Measurements from ENCODE around the gene TMED1.
A peak's percentile ranks its signal among the peaks of the same experiment; 100 is the strongest.

Gene TMED1

DNA sequence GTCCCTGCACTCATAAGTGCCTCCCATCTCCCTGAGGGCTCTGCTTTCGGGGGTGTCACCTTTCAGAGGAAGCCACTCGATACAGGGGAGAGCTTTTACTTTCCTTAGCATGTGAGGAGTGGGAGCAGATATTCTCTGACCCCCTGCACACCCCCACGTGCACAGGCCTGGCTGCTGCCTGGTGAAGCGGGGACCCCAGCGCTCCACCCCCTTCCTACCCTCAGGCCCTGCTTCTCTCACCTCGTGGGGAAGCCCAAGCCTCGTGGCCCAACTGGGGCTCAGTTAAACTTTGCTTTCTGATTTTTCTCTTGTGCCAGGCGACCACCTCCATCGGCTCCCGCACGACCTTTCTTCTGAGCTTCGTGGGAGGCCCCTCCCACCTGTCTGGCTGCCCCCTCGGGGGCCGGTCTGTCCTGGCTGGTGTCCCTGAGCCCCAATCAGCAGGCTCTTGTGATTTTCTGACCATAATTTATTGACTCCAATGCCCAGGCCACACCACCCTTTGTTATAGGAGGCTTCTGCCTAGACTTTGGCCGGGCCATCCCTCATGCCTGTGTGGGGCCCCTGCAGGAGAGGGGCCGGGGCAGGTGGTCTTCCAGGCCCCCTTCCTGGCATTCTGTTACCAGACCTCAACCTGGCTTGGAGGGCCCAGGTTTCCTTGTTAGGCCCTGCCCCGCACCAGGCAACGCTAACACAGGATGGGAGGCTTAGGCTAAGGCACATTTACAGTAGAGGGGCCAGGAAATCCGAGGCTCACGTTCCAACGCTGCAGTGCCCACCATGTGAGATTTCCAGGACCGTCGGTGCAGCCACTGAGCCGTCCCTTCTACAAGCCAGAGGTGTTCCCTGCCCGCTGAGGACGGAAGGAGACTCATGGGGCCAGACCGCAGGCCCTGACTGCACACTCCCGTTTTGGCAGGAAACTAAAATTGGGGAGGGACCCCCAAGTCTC is 3.7 kb downstream of the TMED1 start:
- DNase-seq (ENCODE audit: low spot score), result no peak

DNA sequence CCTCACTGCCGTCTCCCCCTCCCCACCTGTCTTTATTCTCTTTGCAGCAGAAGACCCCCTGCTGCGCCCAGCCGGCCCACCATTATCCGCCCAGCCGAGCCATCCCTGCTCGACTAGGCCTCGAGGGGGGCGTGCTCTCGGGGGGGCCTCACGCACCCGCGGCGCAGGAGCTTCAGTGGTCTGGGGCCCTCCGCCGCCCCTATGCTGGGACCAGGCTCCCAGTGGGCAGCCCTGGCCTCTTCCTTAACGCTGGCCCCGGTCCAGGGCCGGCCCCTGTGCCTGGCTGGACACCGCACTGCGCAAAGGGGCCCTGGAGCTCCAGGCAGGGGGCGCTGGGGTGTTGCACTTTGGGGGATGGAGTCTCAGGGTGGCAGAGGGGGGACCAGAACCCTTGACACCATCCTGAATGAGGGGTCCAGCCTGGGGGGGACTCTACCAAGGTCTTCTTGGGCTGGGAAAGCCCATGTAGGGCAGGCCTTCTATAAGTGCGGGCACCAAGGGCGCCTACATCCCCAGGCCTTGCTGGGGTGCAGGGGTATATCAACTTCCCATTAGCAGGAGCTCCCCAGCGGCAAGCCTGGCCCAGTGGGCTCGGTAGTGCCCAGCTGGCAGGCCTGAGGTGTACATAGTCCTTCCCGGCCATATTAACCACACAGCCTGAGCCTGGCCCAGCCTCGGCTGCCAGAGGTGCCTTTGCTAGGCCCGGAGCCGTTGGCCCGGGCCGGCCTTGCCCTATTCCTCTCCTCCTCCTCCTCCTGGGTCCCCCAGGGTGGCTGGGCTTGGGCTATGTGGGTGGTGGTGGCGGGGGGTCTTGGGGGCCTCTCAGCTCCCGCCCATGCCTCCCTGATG is 4.9 kb downstream of the TMED1 start:
- no peak for DNase-seq (ENCODE audit: low spot score)

- no peak for DNase-seq (ENCODE audit: low spot score)
Measured at GRCh38 chr19:10830370-10830769, 5.6 kb downstream of the TMED1 start.

GRCh38 chr19:10829967-10830366 is 6.0 kb downstream of the TMED1 start:
- DNase-seq (ENCODE audit: low spot score), result no peak

- no peak for DNase-seq (ENCODE audit: low spot score)
Measured at GRCh38 chr19:10828981-10829821, 6.8 kb downstream of the TMED1 start.

- no peak for DNase-seq (ENCODE audit: low spot score)
Measured at GRCh38 chr19:10826846-10827245, 9.2 kb downstream of the TMED1 start.

- no peak for DNase-seq (ENCODE audit: low spot score)
Measured at GRCh38 chr19:10826231-10826630, 9.8 kb downstream of the TMED1 start.

DNA sequence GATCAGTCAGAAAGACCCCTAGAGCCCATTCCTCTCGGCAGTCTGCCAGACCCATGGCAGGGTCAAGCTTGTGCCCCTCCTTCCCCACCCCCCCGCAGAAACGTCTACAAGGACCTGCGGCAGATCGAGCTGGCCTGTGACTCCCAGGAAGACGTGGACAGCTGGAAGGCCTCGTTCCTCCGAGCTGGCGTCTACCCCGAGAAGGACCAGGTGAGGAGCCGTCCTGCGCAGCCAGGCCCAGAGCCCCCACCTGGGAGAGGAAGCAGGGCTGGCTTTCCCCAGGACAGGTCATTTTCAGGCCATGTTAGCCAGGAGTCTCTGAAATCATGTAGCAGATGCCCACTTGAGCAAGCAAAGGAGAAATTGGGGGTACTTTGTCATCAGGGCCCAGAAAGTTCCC is 12.3 kb downstream of the TMED1 start:
- no peak for DNase-seq (ENCODE audit: low spot score)

- no peak for DNase-seq (ENCODE audit: low spot score)
Measured at GRCh38 chr19:10820173-10820572, 15.8 kb downstream of the TMED1 start.

GRCh38 chr19:10819124-10820060 is 16.6 kb downstream of the TMED1 start:
- DNase-seq (ENCODE audit: low spot score), result no peak

DNA sequence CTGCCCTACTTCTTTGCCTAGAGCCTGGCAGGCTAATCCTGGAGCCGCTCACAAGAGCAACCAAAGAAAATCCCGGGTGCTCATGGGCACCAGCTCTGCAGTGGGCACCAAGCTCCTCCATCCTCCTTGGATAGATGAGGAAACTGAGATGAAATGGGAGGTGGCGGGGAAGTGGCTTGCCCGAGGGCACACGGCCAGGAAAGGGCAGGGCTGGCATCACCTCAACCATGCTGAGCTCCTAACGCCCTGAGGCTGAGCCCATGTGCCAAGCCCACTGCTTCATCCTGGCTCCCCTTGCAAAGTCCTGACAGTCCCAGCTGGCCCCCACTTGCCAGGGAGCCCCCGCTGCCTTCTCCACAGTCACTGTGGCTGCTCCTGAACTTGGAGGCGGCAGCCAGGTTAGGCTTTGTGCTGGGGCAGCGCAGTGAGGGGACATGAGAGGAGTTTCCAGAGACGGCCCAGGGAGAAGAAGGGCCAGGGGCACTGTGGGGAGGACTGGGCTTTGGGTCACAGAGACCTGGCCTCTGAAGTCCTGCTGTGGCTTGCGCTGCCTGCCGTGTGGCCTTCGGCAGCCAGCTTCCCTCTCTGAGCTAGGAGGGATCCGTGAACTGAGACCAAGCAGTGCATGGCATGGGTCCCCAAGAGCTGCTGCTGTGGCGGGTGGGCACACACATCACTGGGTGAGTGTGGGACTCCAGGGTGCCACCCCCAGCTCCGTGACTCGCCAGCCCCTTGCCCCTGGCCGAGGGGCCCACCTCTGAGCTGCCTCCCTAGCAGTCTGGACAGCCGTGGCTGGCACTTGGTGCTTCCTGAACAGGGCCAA is 17.5 kb downstream of the TMED1 start:
- no peak for DNase-seq (ENCODE audit: low spot score)

GRCh38 chr19:10817291-10818038 is 18.5 kb downstream of the TMED1 start:
- no peak for DNase-seq (ENCODE audit: low spot score)

DNA sequence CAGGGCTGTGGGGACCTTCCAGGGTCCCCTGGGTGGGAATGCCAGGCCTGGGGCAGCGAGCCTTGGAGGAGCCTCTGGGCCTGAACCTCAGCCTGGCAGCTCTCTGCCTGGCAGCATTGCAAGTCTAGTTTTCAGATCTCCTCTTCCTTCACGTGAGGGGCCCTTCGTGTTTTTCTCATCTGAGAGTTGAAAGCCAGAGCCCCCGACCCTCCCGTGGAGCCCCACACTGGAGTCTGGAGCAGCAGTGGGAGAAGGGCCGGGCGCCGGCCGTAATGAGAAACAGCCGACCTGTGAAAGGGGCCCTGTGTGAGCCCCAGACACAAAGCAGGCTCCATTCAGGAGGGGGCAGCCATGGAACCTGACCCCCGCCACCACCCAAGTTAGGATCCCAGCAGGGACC is 19.3 kb downstream of the TMED1 start:
- DNase-seq (ENCODE audit: low spot score), result no peak

GRCh38 chr19:10815969-10816644 is 19.9 kb downstream of the TMED1 start:
- no peak for DNase-seq (ENCODE audit: low spot score)

- no peak for DNase-seq (ENCODE audit: low spot score)
Measured at GRCh38 chr19:10815007-10815536, 20.9 kb downstream of the TMED1 start.

DNA sequence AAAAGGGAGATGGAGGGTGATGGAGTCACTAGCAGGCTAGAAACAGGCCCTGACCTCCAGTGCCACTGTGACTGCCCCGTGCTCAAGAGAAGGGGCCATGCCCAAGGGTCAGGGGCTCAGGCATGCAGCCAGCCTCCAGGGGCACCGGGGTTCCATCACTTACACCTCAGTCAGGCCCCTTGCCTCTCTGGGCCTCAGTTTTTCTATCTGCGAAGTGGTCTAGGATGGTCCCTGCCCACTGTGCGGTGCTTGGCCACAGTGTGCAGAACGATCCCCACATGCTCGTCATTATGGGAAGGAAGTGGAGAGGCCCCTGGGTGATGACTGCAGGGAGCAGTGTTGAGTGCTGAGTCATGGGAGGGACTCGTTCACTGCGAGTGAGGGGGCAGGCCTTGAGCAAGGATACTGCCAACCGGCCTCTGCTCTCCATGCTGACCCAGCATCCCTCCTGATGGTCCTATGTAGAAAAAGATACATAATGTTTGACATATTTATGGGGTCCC is 23.1 kb downstream of the TMED1 start:
- DNase-seq (ENCODE audit: low spot score), result peak; percentile 31

- DNase-seq (ENCODE audit: low spot score), result no peak
Measured at GRCh38 chr19:10812196-10812595, 23.8 kb downstream of the TMED1 start.

All from pons (tissue), 1 donor.